ENCODE data around the gene CRY2.
"Not testable (repeated sequence)": the region's sequence is repeated elsewhere in the genome, so short reads cannot be mapped to it uniquely, and the experiment has no call there.

The CRY2 gene

DNA sequence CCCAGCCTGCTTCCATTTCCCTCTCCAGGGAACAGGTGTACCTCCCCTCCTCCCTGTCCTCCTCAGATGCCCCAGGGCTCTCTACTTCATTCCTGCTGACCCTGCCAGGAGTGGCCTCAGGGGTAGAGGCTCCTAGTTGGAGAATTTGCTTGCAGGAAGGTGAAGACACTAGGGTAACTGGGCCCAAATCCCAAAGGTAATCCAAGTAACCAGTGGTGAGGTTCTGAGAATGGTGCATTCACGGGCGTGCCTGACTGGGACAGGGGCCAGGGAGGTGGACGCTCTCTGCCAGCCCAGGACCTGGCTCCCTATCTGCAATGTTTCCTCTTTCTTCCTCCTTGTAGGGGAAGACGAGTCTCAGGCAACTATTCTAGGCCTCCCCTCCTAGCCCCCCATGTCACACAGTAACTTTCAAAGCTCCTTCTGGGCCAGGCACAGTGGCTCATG, 39.5 kb upstream of the CRY2 start:
- H3K4me3 Mint-ChIP-seq = peak overlapping the region; percentile 94
- H3K27ac Mint-ChIP-seq = no peak overlapping the region
- peaks cover 36% of the 10 kb centered on the region for H3K4me1 Mint-ChIP-seq (ENCODE audit: low read depth)
- H3K36me3 Mint-ChIP-seq (ENCODE audit: low read depth) = peaks cover 33% of the 10 kb centered on the region
- no peaks in the 10 kb centered on the region for H3K9me3 Mint-ChIP-seq
- no peaks in the 10 kb centered on the region for H3K27me3 Mint-ChIP-seq (ENCODE audit: low read depth)
- DNase-seq (ENCODE audit: low spot score) = no peak

- not testable (repeated sequence) for H3K27me3 Mint-ChIP-seq (ENCODE audit: low read depth); H3K27ac Mint-ChIP-seq; DNase-seq (ENCODE audit: low spot score); H3K9me3 Mint-ChIP-seq
- H3K4me3 Mint-ChIP-seq = peak overlapping the region; percentile 94
- peaks cover 36% of the 10 kb centered on the region for H3K4me1 Mint-ChIP-seq (ENCODE audit: low read depth)
- peaks cover 33% of the 10 kb centered on the region for H3K36me3 Mint-ChIP-seq (ENCODE audit: low read depth)
These were observed 38.8 kb upstream of the CRY2 start for GRCh38 chr11:45808427-45808826.

- H3K4me1 Mint-ChIP-seq (ENCODE audit: low read depth) = peaks cover 36% of the 10 kb centered on the region
- DNase-seq (ENCODE audit: low spot score) = no peak
- no peak overlapping the region for H3K4me3 Mint-ChIP-seq
- no peaks in the 10 kb centered on the region for H3K27me3 Mint-ChIP-seq (ENCODE audit: low read depth)
- peak overlapping the region; percentile 26 for H3K27ac Mint-ChIP-seq
- H3K9me3 Mint-ChIP-seq = no peaks in the 10 kb centered on the region
- H3K36me3 Mint-ChIP-seq (ENCODE audit: low read depth) = peaks cover 33% of the 10 kb centered on the region
These were observed 37.5 kb upstream of the CRY2 start for GRCh38 chr11:45809456-45810395.

DNA sequence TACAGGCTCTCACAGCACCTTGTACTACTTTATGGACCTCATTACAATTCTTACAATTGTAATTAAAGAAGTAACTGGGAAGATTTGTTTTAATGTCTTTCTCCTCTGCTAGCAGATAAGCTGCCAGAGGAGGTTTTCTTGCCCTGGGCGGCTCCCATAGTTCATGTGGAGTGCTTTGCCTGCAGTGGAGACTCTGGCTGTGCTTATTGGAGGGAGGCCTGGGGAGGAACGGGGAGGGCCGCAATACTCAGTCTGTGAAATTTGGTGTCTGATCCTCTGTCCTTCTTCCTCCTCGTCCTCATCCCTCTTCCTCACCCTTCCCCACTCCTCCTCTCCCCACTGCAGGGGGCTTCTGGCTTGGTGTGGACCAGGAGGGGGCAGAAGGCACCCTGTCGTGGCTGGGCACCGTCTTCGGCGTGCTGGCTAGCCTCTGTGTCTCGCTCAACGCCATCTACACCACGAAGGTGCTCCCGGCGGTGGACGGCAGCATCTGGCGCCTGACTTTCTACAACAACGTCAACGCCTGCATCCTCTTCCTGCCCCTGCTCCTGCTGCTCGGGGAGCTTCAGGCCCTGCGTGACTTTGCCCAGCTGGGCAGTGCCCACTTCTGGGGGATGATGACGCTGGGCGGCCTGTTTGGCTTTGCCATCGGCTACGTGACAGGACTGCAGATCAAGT, 36.7 kb upstream of the CRY2 start:
- Mint-ChIP-seq H3K27me3 (ENCODE audit: low read depth) (no peaks in the 10 kb centered on the region), H3K4me3 (no peak overlapping the region), H3K36me3 (ENCODE audit: low read depth) (peaks cover 33% of the 10 kb centered on the region), H3K9me3 (no peaks in the 10 kb centered on the region), H3K27ac (no peak overlapping the region), H3K4me1 (ENCODE audit: low read depth) (peaks cover 36% of the 10 kb centered on the region)
- DNase-seq (ENCODE audit: low spot score) = no peak

DNA sequence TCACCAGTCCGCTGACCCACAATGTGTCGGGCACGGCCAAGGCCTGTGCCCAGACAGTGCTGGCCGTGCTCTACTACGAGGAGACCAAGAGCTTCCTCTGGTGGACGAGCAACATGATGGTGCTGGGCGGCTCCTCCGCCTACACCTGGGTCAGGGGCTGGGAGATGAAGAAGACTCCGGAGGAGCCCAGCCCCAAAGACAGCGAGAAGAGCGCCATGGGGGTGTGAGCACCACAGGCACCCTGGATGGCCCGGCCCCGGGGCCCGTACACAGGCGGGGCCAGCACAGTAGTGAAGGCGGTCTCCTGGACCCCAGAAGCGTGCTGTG, 36.2 kb upstream of the CRY2 start:
- peaks cover 33% of the 10 kb centered on the region for H3K4me1 Mint-ChIP-seq (ENCODE audit: low read depth)
- no peak overlapping the region for H3K4me3 Mint-ChIP-seq
- H3K36me3 Mint-ChIP-seq (ENCODE audit: low read depth) = peaks cover 31% of the 10 kb centered on the region
- H3K27ac Mint-ChIP-seq = no peak overlapping the region
- DNase-seq (ENCODE audit: low spot score) = no peak
- no peaks in the 10 kb centered on the region for H3K27me3 Mint-ChIP-seq (ENCODE audit: low read depth)
- H3K9me3 Mint-ChIP-seq = no peaks in the 10 kb centered on the region

GRCh38 chr11:45811571-45812290, 35.5 kb upstream of the CRY2 start:
- DNase-seq (ENCODE audit: low spot score) = no peak
- no peaks in the 10 kb centered on the region for H3K9me3 Mint-ChIP-seq
- H3K4me3 Mint-ChIP-seq = no peak overlapping the region
- peaks cover 27% of the 10 kb centered on the region for H3K36me3 Mint-ChIP-seq (ENCODE audit: low read depth)
- no peaks in the 10 kb centered on the region for H3K27me3 Mint-ChIP-seq (ENCODE audit: low read depth)
- no peak overlapping the region for H3K27ac Mint-ChIP-seq
- peaks cover 28% of the 10 kb centered on the region for H3K4me1 Mint-ChIP-seq (ENCODE audit: low read depth)

DNA sequence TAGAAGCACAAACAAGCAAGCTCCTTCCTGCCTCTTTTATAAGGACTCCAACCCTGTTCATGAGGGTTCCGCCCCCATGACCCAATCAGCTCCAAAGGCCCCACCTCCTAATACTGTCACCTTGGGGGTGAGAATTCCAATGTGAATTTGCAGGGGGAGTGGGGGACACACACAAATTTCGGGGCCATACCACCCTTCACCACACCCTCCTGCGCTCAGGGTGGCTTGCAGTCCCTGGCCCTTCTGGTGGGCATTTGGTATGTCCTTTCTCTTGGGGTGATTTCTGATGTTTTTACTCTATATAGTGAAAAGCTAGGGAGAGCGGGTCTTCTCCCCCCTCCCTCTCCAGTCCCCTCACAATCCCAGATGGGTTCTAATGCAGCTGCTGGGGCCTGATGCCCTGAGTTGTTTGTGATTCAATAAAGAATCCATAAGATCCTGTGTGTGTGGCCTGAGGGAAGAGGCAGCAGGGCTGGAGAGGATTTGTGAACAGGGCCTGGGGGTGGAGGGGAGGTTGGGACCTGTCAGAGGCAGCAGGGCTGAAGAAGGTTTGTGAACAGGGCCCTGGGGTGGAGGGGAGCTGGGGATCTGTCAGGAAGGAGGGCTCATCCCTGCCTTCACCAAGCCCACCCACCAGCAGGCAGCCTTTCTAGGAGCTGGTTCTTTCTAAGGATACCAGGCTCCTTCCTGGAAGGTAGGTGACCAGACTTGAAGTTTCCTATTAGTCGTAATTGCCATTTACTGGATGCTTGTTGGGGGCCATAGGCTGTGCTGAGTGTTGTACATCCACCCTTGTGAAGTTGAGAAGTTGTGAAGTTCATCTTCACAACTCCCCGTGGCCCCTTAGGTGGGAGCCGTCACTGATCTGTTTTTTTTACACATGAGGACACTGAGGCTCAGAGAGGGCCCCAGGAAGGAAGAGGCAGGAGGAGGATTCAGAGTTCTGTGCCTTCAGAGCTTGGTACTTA, 34.4 kb upstream of the CRY2 start:
- peaks cover 17% of the 10 kb centered on the region for H3K4me1 Mint-ChIP-seq (ENCODE audit: low read depth)
- no peak overlapping the region for H3K27ac Mint-ChIP-seq
- H3K9me3 Mint-ChIP-seq = no peaks in the 10 kb centered on the region
- no peak overlapping the region for H3K4me3 Mint-ChIP-seq
- H3K36me3 Mint-ChIP-seq (ENCODE audit: low read depth) = peaks cover 22% of the 10 kb centered on the region
- DNase-seq (ENCODE audit: low spot score) = no peak
- no peaks in the 10 kb centered on the region for H3K27me3 Mint-ChIP-seq (ENCODE audit: low read depth)

DNA sequence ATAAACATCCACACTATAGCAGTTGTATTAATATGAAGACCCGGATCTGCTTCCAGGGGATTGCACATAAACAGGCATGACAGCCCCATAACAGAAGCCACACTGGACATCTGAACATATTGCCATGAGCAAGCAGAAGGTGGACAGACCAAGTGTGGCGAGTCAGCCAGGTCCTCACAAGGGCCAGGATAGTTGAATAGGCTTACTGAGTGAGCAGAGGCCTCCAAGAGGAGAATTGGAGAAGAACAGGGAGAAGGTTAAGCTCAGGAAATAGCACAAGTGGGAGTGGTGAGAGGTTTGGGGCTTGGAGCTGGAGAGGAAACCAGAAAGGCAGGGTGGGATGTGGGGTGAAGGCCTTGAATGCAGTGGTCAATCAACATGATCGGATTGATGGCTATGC, 31.5 kb upstream of the CRY2 start:
- DNase-seq (ENCODE audit: low spot score) = no peak
- H3K4me1 Mint-ChIP-seq (ENCODE audit: low read depth) = no peaks in the 10 kb centered on the region
- peaks cover 3% of the 10 kb centered on the region for H3K36me3 Mint-ChIP-seq (ENCODE audit: low read depth)

GRCh38 chr11:45816614-45817013, 30.7 kb upstream of the CRY2 start:
- Mint-ChIP-seq H3K27ac (no peak overlapping the region), H3K27me3 (ENCODE audit: low read depth) (no peaks in the 10 kb centered on the region), H3K4me1 (ENCODE audit: low read depth) (no peaks in the 10 kb centered on the region), H3K9me3 (no peaks in the 10 kb centered on the region), H3K36me3 (ENCODE audit: low read depth) (no peaks in the 10 kb centered on the region), H3K4me3 (no peak overlapping the region)
- no peak for DNase-seq (ENCODE audit: low spot score)

More for the DNA sequence above, 31.5 kb upstream of the CRY2 start:
- Mint-ChIP-seq H3K4me3 (no peak overlapping the region), H3K27me3 (ENCODE audit: low read depth) (no peaks in the 10 kb centered on the region), H3K27ac (no peak overlapping the region), H3K9me3 (no peaks in the 10 kb centered on the region)

DNA sequence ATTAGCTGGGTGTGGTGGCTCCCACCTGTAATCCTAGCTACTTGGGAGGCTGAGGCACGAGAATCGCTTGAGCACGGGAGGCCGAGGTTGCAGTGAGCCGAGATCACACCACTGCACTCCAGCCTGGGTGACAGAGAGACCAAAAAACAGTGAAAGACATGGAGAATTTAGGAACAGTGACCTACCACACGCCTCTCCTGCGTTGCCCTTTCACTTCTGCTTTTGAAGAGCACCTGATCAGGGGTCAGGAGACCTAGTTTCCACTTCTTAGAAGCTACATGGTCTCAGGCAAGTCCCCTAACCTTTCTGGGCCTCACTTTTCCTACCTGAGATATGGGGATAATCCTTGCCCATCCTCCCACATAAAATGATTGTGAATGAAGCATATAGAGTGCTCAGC, 30.1 kb upstream of the CRY2 start:
- H3K4me1 Mint-ChIP-seq (ENCODE audit: low read depth) = no peaks in the 10 kb centered on the region
- H3K4me3 Mint-ChIP-seq = no peak overlapping the region
- no peak overlapping the region for H3K27ac Mint-ChIP-seq

GRCh38 chr11:45818961-45819605, 28.2 kb upstream of the CRY2 start:
- H3K4me1 Mint-ChIP-seq (ENCODE audit: low read depth) = no peaks in the 10 kb centered on the region
- H3K9me3 Mint-ChIP-seq = no peaks in the 10 kb centered on the region
- no peak overlapping the region for H3K27ac Mint-ChIP-seq
- no peaks in the 10 kb centered on the region for H3K27me3 Mint-ChIP-seq (ENCODE audit: low read depth)
- no peak overlapping the region for H3K4me3 Mint-ChIP-seq
- H3K36me3 Mint-ChIP-seq (ENCODE audit: low read depth) = no peaks in the 10 kb centered on the region
- DNase-seq (ENCODE audit: low spot score) = no peak

More for the DNA sequence above, 30.1 kb upstream of the CRY2 start:
- no peaks in the 10 kb centered on the region for H3K36me3 Mint-ChIP-seq (ENCODE audit: low read depth)
- no peaks in the 10 kb centered on the region for H3K27me3 Mint-ChIP-seq (ENCODE audit: low read depth)
- no peaks in the 10 kb centered on the region for H3K9me3 Mint-ChIP-seq
- DNase-seq (ENCODE audit: low spot score) = no peak

- Mint-ChIP-seq H3K36me3 (ENCODE audit: low read depth) (no peaks in the 10 kb centered on the region), H3K9me3 (no peaks in the 10 kb centered on the region), H3K27ac (no peak overlapping the region), H3K27me3 (ENCODE audit: low read depth) (peaks cover 3% of the 10 kb centered on the region), H3K4me1 (ENCODE audit: low read depth) (no peaks in the 10 kb centered on the region), H3K4me3 (no peak overlapping the region)
- no peak for DNase-seq (ENCODE audit: low spot score)
These were observed 26.9 kb upstream of the CRY2 start for GRCh38 chr11:45820211-45820857.
